HepG2 (cell line): ENCODE measurements around the gene CAPN13. TPM values are rescaled to one million over a fixed set of nuclear protein-coding genes. Genes with fewer than 3 reads are reported as not detected.

Experiments
- ATAC-seq: fragments of 200-7000 bp; cut with Tn5 transposase; 3 replicates; pipeline ENCODE4 v1.9.1; 2020; ENCODE audit warnings: mild to moderate bottlenecking, moderate library complexity
- BruUV-seq: library from RNA; stranded (reverse); fragments of 400-500 nt; replicated peaks from 2 replicates; lab custom pipeline; 2021; lab: Mats Ljungman, UMichigan
- CTCF ChIA-PET: fragments of 300-600 bp; formaldehyde crosslinking; extraction: SDS; loops from one replicate; lab custom pipeline; 2021; ENCODE audit warnings: low total read pairs, inconsistent platforms, low intra/inter-chr PET ratio; lab: Yijun Ruan, JAX
- POLR2A ChIA-PET: fragments of 350-600 bp; sonication (Branson Sonifier 250); formaldehyde crosslinking; loops from one replicate; lab custom pipeline; 2020; ENCODE audit warnings: antibody characterized with exemption, inconsistent platforms; lab: Yijun Ruan, JAX
- DNase-seq: peaks from one replicate; pipeline ENCODE4 v3.0.0-alpha.2; 2015; ENCODE audit warnings: low spot score
- FAIRE-seq: peaks from 3 replicates; lab custom pipeline; 2011; peaks lifted over from hg19 to GRCh38; lab: Jason Lieb, UNC
- H2AFZ ChIP-seq: one replicate; pipeline ENCODE4 v1.6.1; 2011; ENCODE audit warnings: low read length, inconsistent platforms
- H3K27ac ChIP-seq: fragments of 300-600 bp; 3 replicates; pipeline ENCODE4 v1.8.0; 2011; ENCODE audit warnings: mixed run types, mild to moderate bottlenecking, mixed read lengths, low read length, inconsistent platforms; ENCODE audit not compliant: insufficient read depth; ENCODE audit errors: extremely low read length
- H3K27me3 ChIP-seq, 2 experiments: fragments of 200-600 bp in 1 of 2; 2 replicates in 1 of 2; 3 replicates in 1 of 2; pipeline versions ENCODE4 v1.6.0 to v1.8.0; 2011; ENCODE audit warnings: low read length in 2 of 2, mild to moderate bottlenecking in 2 of 2, moderate library complexity in 2 of 2, inconsistent platforms in 1 of 2; ENCODE audit not compliant: insufficient read depth in 2 of 2, control insufficient read depth in 1 of 2
- H3K36me3 ChIP-seq, 2 experiments: fragments of 200-600 bp in 1 of 2; replicated peaks in 1 of 2; 2 replicates in 1 of 2; 3 replicates in 1 of 2; pipeline versions ENCODE4 v1.5.1 to v1.8.0; 2011; ENCODE audit warnings: low read length in 2 of 2, inconsistent platforms in 1 of 2; ENCODE audit not compliant: insufficient read depth in 2 of 2, control insufficient read depth in 1 of 2
- H3K4me1 ChIP-seq: 2 replicates; pipeline ENCODE4 v1.5.1; 2012; ENCODE audit warnings: low read length, inconsistent platforms; ENCODE audit not compliant: insufficient read depth
- H3K4me2 ChIP-seq: 2 replicates; pipeline ENCODE4 v1.6.0; 2011; ENCODE audit warnings: low read depth, low read length, inconsistent platforms
- H3K4me3 ChIP-seq, 3 experiments: fragments of 200-600 bp in 1 of 3; sonication (generic), shearing (Covaris generic) in 1 of 3; replicated peaks in 1 of 3; 2 replicates each; pipeline ENCODE4 v1.5.1; 2011 to 2016; ENCODE audit warnings: low read length in 3 of 3, inconsistent platforms in 2 of 3, low read depth in 2 of 3, mild to moderate bottlenecking in 2 of 3, control low read depth in 1 of 3, mixed read lengths in 1 of 3; ENCODE audit not compliant: insufficient read depth in 1 of 3
- H3K79me2 ChIP-seq: one replicate; pipeline ENCODE4 v1.6.1; 2011; ENCODE audit warnings: low read length, inconsistent platforms; ENCODE audit not compliant: insufficient read depth
- H3K9ac ChIP-seq: 2 replicates; pipeline ENCODE4 v1.6.0; 2011; ENCODE audit warnings: mild to moderate bottlenecking, low read depth, low read length, inconsistent platforms; ENCODE audit not compliant: insufficient read depth
- H3K9me3 ChIP-seq: 2 replicates; pipeline ENCODE4 v1.5.1; 2012; ENCODE audit warnings: mild to moderate bottlenecking, low read length
- H4K20me1 ChIP-seq: 2 replicates; pipeline ENCODE4 v1.6.0; 2011; ENCODE audit warnings: inconsistent platforms, mild to moderate bottlenecking, low read length, moderate library complexity; ENCODE audit not compliant: insufficient read depth
- AKAP8 ChIP-seq: sonication (generic); formaldehyde crosslinking; IDR thresholded peaks from 2 replicates; pipeline ENCODE4 v1.5.1; 2020; ENCODE audit warnings: mild to moderate bottlenecking, missing genetic modification reagents
- CHD2 ChIP-seq: IDR thresholded peaks from 2 replicates; pipeline ENCODE4 v1.6.1; 2011; ENCODE audit warnings: low read depth, low read length, improper control_type of control experiment
- ELF1 ChIP-seq: sonication (generic); formaldehyde crosslinking; IDR thresholded peaks from 2 replicates; pipeline ENCODE4 v1.4.0; 2020; ENCODE audit warnings: missing genetic modification reagents
- HOXA3 ChIP-seq: sonication (generic); formaldehyde crosslinking; IDR thresholded peaks from 2 replicates; pipeline ENCODE4 v1.5.0; 2020; ENCODE audit warnings: missing genetic modification reagents
- MXD4 ChIP-seq: IDR thresholded peaks from 2 replicates; pipeline ENCODE4 v1.6.1; 2016; ENCODE audit warnings: mild to moderate bottlenecking, missing biosample characterization, missing genetic modification reagents
- SNAI1 ChIP-seq: sonication (generic); formaldehyde crosslinking; IDR thresholded peaks from 2 replicates; pipeline ENCODE4 v1.5.0; 2020; ENCODE audit warnings: mild to moderate bottlenecking, missing genetic modification reagents, borderline replicate concordance
- ZNF124 ChIP-seq: sonication (generic); formaldehyde crosslinking; IDR thresholded peaks from 2 replicates; pipeline ENCODE4 v1.4.0; 2020; ENCODE audit warnings: missing genetic modification reagents
- ZNF251 ChIP-seq: sonication (generic); formaldehyde crosslinking; IDR thresholded peaks from 2 replicates; pipeline ENCODE4 v1.9.0; 2021; ENCODE audit warnings: mild to moderate bottlenecking, missing genetic modification reagents
- ZNF30 ChIP-seq: sonication (generic); formaldehyde crosslinking; IDR thresholded peaks from 2 replicates; pipeline ENCODE4 v1.5.0; 2020; ENCODE audit warnings: mild to moderate bottlenecking, missing genetic modification reagents
- ZNF570 ChIP-seq: sonication (generic); formaldehyde crosslinking; IDR thresholded peaks from 2 replicates; pipeline ENCODE4 v1.4.0; 2020; ENCODE audit warnings: mild to moderate bottlenecking, missing genetic modification reagents, borderline replicate concordance
- ZSCAN20 ChIP-seq: sonication (generic); formaldehyde crosslinking; IDR thresholded peaks from 2 replicates; pipeline ENCODE4 v1.4.0; 2020; ENCODE audit warnings: missing genetic modification reagents, mild to moderate bottlenecking, borderline replicate concordance
- WGBS: methylation state at CpG from one replicate; pipeline ENCODE4 v1.1.6; 2017; ENCODE audit warnings: low lambda C conversion rate; 5-methylcytosine and 5-hydroxymethylcytosine counted together
- in situ Hi-C: cut with HindIII; loops from 2 replicates; pipeline ENCODE4 v1.10.0; 2017; ENCODE audit warnings: low pct_unique_long_range_greater_than_20kb; ENCODE audit not compliant: extremely low pct_ligation_motif_present
- intact Hi-C: fragments of 100-400 bp; cut with micrococcal nuclease; formaldehyde crosslinking; loops from one replicate; pipeline ENCODE4 v1.10.0; 2022; ENCODE audit not compliant: unreplicated experiment
- polyA plus RNA-seq, 8 experiments: library from polyadenylated mRNA; depleted of rRNA in 3 of 8; stranded (reverse) in 7 of 8; unstranded in 1 of 8; fragments of >200 nt; fragmentation: Illumina TruSeq in 4 of 8; extraction: Trizol in 4 of 8; gene quantifications; 2 replicates each; pipeline versions ENCODE4 v1.2.1 to v1.2.3, GENCODE V29; 2011 to 2016; ENCODE audit warnings: low read depth in 4 of 8, missing spikeins in 1 of 8, mixed read lengths in 1 of 8; ENCODE audit not compliant: insufficient read depth in 1 of 8
- total RNA-seq, 5 experiments: library from RNA; depleted of rRNA; stranded (reverse); fragments of >200 nt; fragmentation: Illumina TruSeq; extraction: Trizol; gene quantifications; 2 replicates each; pipeline ENCODE4 v1.2.3, GENCODE V29; 2016; ENCODE audit warnings: low read depth in 1 of 5
- TF ChIP-seq, protein P1 (sequence below): sonication (generic); formaldehyde crosslinking; IDR thresholded peaks from 2 replicates; pipeline ENCODE4 v1.4.0; 2020; ENCODE audit warnings: missing genetic modification reagents

CAPN13 gene
- total and polyA plus RNA-seq, 2 of the 13 experiments (the other 11 are each of a cell fraction or from before 2014, with no cell fraction given): not detected

DNA sequence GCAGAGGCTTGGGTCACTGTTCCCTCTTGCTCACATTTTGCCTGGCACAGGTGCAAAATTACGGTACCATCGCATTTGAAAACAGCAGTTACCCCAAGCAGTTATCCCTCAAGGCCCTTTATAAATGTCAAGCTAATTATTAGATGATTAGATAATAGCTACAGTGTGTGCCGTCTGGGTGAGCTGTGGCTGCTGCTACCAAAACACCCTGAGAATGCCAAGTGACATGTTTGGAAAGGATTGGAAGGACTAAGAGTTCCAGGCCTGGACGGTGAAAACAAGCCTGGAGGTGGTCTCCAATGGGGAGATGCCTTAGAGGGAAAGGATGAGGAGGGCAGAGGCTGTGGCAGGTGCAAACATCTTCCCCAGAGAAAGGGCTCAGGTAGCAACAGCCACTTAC, 120.6 kb downstream of the CAPN13 start:
- no peak for DNase-seq
- H3K9ac ChIP-seq: no peak overlapping the region
- no peak overlapping the region for H3K4me3 ChIP-seq
- no peak overlapping the region for H3K4me2 ChIP-seq
- H3K27me3 ChIP-seq: peaks cover 0 to 28% of the 10 kb centered on the region in 2 experiments; a peak in 3 of 5 replicates
- no peaks in the 10 kb centered on the region for H4K20me1 ChIP-seq
- H3K36me3 ChIP-seq: no peaks in the 10 kb centered on the region
- no peak overlapping the region for H3K27ac ChIP-seq
- TF ChIP-seq CHD2 (no peak), SNAI1 (no peak), ELF1 (CRISPR knock-in tag) (no peak), MXD4 (no peak), AKAP8 (no peak), ZNF124 (no peak), ZSCAN20 (CRISPR knock-in tag) (no peak), ZNF570 (no peak), ZNF251 (no peak), HOXA3 (CRISPR knock-in tag) (no peak), ZNF30 (CRISPR knock-in tag) (no peak)
- TF ChIP-seq, protein P1, sequence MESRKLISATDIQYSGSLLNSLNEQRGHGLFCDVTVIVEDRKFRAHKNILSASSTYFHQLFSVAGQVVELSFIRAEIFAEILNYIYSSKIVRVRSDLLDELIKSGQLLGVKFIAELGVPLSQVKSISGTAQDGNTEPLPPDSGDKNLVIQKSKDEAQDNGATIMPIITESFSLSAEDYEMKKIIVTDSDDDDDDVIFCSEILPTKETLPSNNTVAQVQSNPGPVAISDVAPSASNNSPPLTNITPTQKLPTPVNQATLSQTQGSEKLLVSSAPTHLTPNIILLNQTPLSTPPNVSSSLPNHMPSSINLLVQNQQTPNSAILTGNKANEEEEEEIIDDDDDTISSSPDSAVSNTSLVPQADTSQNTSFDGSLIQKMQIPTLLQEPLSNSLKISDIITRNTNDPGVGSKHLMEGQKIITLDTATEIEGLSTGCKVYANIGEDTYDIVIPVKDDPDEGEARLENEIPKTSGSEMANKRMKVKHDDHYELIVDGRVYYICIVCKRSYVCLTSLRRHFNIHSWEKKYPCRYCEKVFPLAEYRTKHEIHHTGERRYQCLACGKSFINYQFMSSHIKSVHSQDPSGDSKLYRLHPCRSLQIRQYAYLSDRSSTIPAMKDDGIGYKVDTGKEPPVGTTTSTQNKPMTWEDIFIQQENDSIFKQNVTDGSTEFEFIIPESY (CRISPR knock-in tag): no peak
- TF ChIP-seq, all 625 proteins: peak for 0
- 56% methylated on average over 4 of the region's 4 CpGs for WGBS
- no TSS peak for BruUV-seq
- Histone ChIP-seq H3K4me1 (no peaks in the 10 kb centered on the region), H3K79me2 (no peaks in the 10 kb centered on the region), H2AFZ (no peak overlapping the region), H3K9me3 (no peaks in the 10 kb centered on the region)
- FAIRE-seq (no peak), ATAC-seq (no peak)
- in situ Hi-C loops: loop anchor here (10.0 kb wide), 1 partner anchor 252 kb away; no protein-coding TSS in a partner anchor
- ChIA-PET POLR2A (no interaction called here), CTCF (interaction anchor here (1.2 kb wide), 1 partner anchor 25 kb away, joined by 5 read pairs; no protein-coding TSS in a partner anchor)
- intact Hi-C loops: no loop called here
